ENCODE measurements around the gene UBE2H. TPM values are rescaled to one million over a fixed set of nuclear protein-coding genes. Genes with fewer than 3 reads are reported as not detected.

Gene UBE2H
- total RNA-seq, 1 experiment from 2014 or later = 75.1 TPM

DNA sequence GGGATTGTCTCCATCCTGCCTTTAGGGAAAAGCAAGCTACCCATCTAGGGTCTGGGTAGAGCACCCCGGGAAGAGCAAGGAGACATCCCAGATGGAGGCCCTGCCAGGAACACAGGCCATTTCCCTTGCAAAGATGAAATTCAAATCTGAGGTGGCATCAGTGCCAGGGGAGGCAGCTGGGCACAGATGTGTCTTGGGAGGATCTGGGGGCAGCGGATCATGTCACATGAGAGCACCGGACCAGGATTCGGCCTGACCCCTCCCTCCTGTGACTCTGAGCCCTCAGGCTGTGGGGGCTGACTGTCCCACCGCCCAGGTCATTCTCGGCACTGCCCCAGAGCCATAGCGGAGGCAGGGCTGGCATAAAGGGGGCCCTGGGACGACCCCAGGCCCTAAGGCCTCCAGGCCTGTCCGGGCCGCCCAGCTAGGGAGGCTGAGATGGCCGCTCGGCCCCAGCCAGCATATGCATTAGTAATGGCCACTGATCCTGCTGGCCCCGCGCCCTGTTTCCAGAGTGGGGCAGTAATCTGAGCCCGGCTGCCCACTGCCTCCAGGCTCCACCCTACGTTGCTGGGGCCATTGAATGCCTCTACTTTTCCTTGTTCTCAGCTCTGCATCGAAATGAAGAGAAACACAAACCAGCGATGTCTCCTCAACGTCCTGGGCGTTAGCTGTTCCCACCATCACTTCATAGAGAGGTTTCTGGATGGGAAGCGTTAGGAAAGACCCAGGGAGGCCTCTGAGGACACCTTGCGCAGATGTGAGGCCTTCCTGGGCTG lies 148.5 kb downstream of the UBE2H start:
- Histone ChIP-seq H3K4me1 (ENCODE audit: insufficient read depth, low read length) (peaks cover 8% of the 10 kb centered on the region), H2AK5ac (ENCODE audit: insufficient read length, low read length) (no peak overlapping the region), H3K4me2 (ENCODE audit: insufficient read depth, insufficient read length, low read length) (no peak overlapping the region), H2BK5ac (ENCODE audit: insufficient read length, low read length) (no peak overlapping the region), H3K4ac (ENCODE audit: low read depth, low read length) (no peak overlapping the region), H2AFZ (ENCODE audit: low read length) (no peak overlapping the region), H3K27ac (ENCODE audit: insufficient read length, low read depth, low read length) (no peak overlapping the region), H2BK12ac (ENCODE audit: insufficient read length, low read depth, low read length) (no peak overlapping the region), H3K9me3 (ENCODE audit: control insufficient read depth, low read depth, low read length) (no peaks in the 10 kb centered on the region), H3T11ph (ENCODE audit: low read length) (no peak overlapping the region), H3K18ac (ENCODE audit: insufficient read length, low read depth, low read length) (no peak overlapping the region), H3K56ac (ENCODE audit: insufficient read length, low read depth, low read length) (no peak overlapping the region), H3K23me2 (ENCODE audit: insufficient read length, low read depth, low read length, poor library complexity, severe bottlenecking) (no peaks in the 10 kb centered on the region), H4K8ac (replicated peaks; ENCODE audit: insufficient read length, low read depth, low read length) (no peak overlapping the region), H3K79me1 (ENCODE audit: insufficient read depth, low read depth, low read length, poor library complexity, severe bottlenecking) (no peaks in the 10 kb centered on the region), H3K23ac (ENCODE audit: insufficient read length, low read depth, low read length) (no peak overlapping the region), H2BK120ac (ENCODE audit: low read depth, low read length, poor library complexity, severe bottlenecking) (no peak overlapping the region), H2BK20ac (ENCODE audit: low read depth, low read length, poor library complexity, severe bottlenecking) (no peak overlapping the region), H4K91ac (ENCODE audit: insufficient read length, low read depth, low read length) (no peak overlapping the region), H2BK15ac (ENCODE audit: low read depth, low read length) (no peak overlapping the region), H3K79me2 (ENCODE audit: insufficient read depth, low read length) (no peaks in the 10 kb centered on the region), H3K14ac (ENCODE audit: insufficient read depth, low read length) (no peak overlapping the region), H4K5ac (ENCODE audit: insufficient read length, low read depth, low read length) (no peak overlapping the region), H3K27me3 (ENCODE audit: insufficient read depth, low read length) (no peaks in the 10 kb centered on the region), H4K20me1 (ENCODE audit: control insufficient read depth, insufficient read depth, insufficient read length) (no peaks in the 10 kb centered on the region), H3K9ac (ENCODE audit: extremely low read depth, insufficient read length, low read length) (no peak overlapping the region)
- no peaks in the 10 kb centered on the region; a peak in 1 of 7 replicates for H3K36me3 Mint-ChIP-seq (ENCODE audit: insufficient read depth in 1 of 3, low read depth in 3 of 3)
- no peak for DNase-seq
- H3K9me3 Mint-ChIP-seq = no peaks in the 10 kb centered on the region
- TF ChIP-seq, protein P1, sequence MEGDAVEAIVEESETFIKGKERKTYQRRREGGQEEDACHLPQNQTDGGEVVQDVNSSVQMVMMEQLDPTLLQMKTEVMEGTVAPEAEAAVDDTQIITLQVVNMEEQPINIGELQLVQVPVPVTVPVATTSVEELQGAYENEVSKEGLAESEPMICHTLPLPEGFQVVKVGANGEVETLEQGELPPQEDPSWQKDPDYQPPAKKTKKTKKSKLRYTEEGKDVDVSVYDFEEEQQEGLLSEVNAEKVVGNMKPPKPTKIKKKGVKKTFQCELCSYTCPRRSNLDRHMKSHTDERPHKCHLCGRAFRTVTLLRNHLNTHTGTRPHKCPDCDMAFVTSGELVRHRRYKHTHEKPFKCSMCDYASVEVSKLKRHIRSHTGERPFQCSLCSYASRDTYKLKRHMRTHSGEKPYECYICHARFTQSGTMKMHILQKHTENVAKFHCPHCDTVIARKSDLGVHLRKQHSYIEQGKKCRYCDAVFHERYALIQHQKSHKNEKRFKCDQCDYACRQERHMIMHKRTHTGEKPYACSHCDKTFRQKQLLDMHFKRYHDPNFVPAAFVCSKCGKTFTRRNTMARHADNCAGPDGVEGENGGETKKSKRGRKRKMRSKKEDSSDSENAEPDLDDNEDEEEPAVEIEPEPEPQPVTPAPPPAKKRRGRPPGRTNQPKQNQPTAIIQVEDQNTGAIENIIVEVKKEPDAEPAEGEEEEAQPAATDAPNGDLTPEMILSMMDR (conservative IDR thresholded peaks at IDR 0.05) = no peak
- peaks cover 8% of the 10 kb centered on the region for H3K27me3 Mint-ChIP-seq (ENCODE audit: low read depth)
- peaks cover 25 to 34% of the 10 kb centered on the region in 2 experiments for H3K4me1 Mint-ChIP-seq
- H3K27ac Mint-ChIP-seq = no peak overlapping the region; a peak in 1 of 7 replicates
- no peak overlapping the region for H3K4me3 Mint-ChIP-seq
- no CpG with 5 or more reads among the region's 22 CpGs for WGBS (ENCODE audit: extremely low coverage, insufficient read length, low lambda C conversion rate)
